ENCODE data around the gene SYNCRIP.

DNA sequence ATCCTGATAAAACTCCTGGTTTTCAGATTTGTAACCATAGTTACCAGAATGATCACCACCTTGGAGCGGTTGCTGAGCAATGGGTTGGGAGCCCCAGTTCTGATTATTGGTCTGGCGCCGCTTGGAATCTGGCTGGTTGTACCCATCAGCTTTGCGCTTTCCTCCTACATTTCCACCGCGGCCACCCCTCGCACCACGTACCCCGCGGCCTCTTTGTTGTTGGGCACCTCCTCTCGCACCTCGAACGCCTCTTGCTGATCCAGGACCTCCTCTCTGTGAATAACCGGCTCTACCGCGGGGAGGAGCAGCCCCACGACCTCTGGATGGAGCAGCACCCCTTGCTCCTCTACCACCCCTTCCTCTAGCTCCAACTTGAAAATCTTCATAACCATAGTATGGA is 27.9 kb downstream of the SYNCRIP start:
- TF ChIP-seq, protein P1, sequence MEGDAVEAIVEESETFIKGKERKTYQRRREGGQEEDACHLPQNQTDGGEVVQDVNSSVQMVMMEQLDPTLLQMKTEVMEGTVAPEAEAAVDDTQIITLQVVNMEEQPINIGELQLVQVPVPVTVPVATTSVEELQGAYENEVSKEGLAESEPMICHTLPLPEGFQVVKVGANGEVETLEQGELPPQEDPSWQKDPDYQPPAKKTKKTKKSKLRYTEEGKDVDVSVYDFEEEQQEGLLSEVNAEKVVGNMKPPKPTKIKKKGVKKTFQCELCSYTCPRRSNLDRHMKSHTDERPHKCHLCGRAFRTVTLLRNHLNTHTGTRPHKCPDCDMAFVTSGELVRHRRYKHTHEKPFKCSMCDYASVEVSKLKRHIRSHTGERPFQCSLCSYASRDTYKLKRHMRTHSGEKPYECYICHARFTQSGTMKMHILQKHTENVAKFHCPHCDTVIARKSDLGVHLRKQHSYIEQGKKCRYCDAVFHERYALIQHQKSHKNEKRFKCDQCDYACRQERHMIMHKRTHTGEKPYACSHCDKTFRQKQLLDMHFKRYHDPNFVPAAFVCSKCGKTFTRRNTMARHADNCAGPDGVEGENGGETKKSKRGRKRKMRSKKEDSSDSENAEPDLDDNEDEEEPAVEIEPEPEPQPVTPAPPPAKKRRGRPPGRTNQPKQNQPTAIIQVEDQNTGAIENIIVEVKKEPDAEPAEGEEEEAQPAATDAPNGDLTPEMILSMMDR (IDR thresholded peaks at IDR 0.05; ENCODE audit: insufficient read depth, low read depth, low read length), result no peak
- no peak for TF ChIP-seq EZH2 (IDR thresholded peaks at IDR 0.05; ENCODE audit: insufficient read depth, low read length)
